Endothelial cell (in vitro differentiated cells): Measurements from ENCODE around the gene LHFPL3. TPM values are rescaled to one million over a fixed set of nuclear protein-coding genes. Genes with fewer than 3 reads are reported as not detected.

Experiments
- DNase-seq: peaks from one replicate; pipeline ENCODE4 v3.0.0; 2021; ENCODE audit warnings: low spot score
- H3K27ac Mint-ChIP-seq: one replicate; pipeline ENCODE4 v1.8.0; 2021; ENCODE audit warnings: mixed read lengths, inconsistent platforms; ENCODE audit not compliant: unreplicated experiment
- H3K27me3 Mint-ChIP-seq: one replicate; pipeline ENCODE4 v1.8.0; 2021; ENCODE audit warnings: mild to moderate bottlenecking, moderate library complexity, mixed read lengths, inconsistent platforms; ENCODE audit not compliant: unreplicated experiment
- H3K36me3 Mint-ChIP-seq: one replicate; pipeline ENCODE4 v1.8.0; 2021; ENCODE audit warnings: mild to moderate bottlenecking, low read depth, mixed read lengths, inconsistent platforms; ENCODE audit not compliant: unreplicated experiment
- H3K4me1 Mint-ChIP-seq: one replicate; pipeline ENCODE4 v1.8.0; 2021; ENCODE audit warnings: mild to moderate bottlenecking, mixed read lengths, inconsistent platforms; ENCODE audit not compliant: unreplicated experiment
- H3K4me3 Mint-ChIP-seq: one replicate; pipeline ENCODE4 v1.8.0; 2021; ENCODE audit warnings: mild to moderate bottlenecking, mixed read lengths, inconsistent platforms; ENCODE audit not compliant: unreplicated experiment
- H3K9me3 Mint-ChIP-seq: one replicate; pipeline ENCODE4 v1.8.0; 2021; ENCODE audit warnings: mixed read lengths, inconsistent platforms; ENCODE audit not compliant: unreplicated experiment
- CTCF ChIP-seq: fragments of 200-600 bp; sonication (generic); IDR thresholded peaks from one replicate; pipeline ENCODE4 v1.5.0; 2021; ENCODE audit warnings: antibody characterized with exemption; ENCODE audit not compliant: unreplicated experiment
- total RNA-seq: library from RNA; stranded (reverse); fragmentation: NEBNext Ultra II Directional; extraction: Animal tissue kit (Norgen Biotek cat#: 25700); gene quantifications from one replicate; pipeline ENCODE4 v1.2.1, GENCODE V29; 2021; ENCODE audit not compliant: unreplicated experiment

The LHFPL3 gene
- total RNA-seq, 1 donor from 2014 or later = not detected

- no peak for DNase-seq
- Mint-ChIP-seq H3K4me3 (no peak overlapping the region), H3K4me1 (no peaks in the 10 kb centered on the region), H3K27ac (no peak overlapping the region), H3K9me3 (no peaks in the 10 kb centered on the region), H3K36me3 (no peaks in the 10 kb centered on the region), H3K27me3 (no peaks in the 10 kb centered on the region)
- TF ChIP-seq CTCF = no peak
These were observed 574.6 kb downstream of the LHFPL3 start for GRCh38 chr7:104903044-104903443.

- no peak overlapping the region for H3K27ac Mint-ChIP-seq
- DNase-seq = no peak
- no peaks in the 10 kb centered on the region for H3K9me3 Mint-ChIP-seq
- H3K36me3 Mint-ChIP-seq = no peaks in the 10 kb centered on the region
- no peaks in the 10 kb centered on the region for H3K27me3 Mint-ChIP-seq
- TF ChIP-seq CTCF = no peak
- no peaks in the 10 kb centered on the region for H3K4me1 Mint-ChIP-seq
- H3K4me3 Mint-ChIP-seq = no peak overlapping the region
These were observed 575.4 kb downstream of the LHFPL3 start for GRCh38 chr7:104903846-104904245.

GRCh38 chr7:104906032-104906431 lies 577.6 kb downstream of the LHFPL3 start:
- no peaks in the 10 kb centered on the region for H3K36me3 Mint-ChIP-seq
- H3K9me3 Mint-ChIP-seq = no peaks in the 10 kb centered on the region

GRCh38 chr7:104906556-104906955 lies 578.2 kb downstream of the LHFPL3 start:
- H3K9me3 Mint-ChIP-seq = no peaks in the 10 kb centered on the region
- no peaks in the 10 kb centered on the region for H3K36me3 Mint-ChIP-seq
- H3K4me3 Mint-ChIP-seq = no peak overlapping the region
- no peak overlapping the region for H3K27ac Mint-ChIP-seq
- no peaks in the 10 kb centered on the region for H3K27me3 Mint-ChIP-seq
- H3K4me1 Mint-ChIP-seq = no peaks in the 10 kb centered on the region
- TF ChIP-seq CTCF = no peak
- DNase-seq = no peak

More at GRCh38 chr7:104906032-104906431, 577.6 kb downstream of the LHFPL3 start:
- no peak for TF ChIP-seq CTCF
- no peak overlapping the region for H3K4me3 Mint-ChIP-seq
- no peak overlapping the region for H3K27ac Mint-ChIP-seq
- DNase-seq = no peak
- H3K4me1 Mint-ChIP-seq = no peaks in the 10 kb centered on the region
- no peaks in the 10 kb centered on the region for H3K27me3 Mint-ChIP-seq

GRCh38 chr7:104908636-104909035 lies 580.2 kb downstream of the LHFPL3 start:
- H3K4me1 Mint-ChIP-seq = no peaks in the 10 kb centered on the region
- H3K4me3 Mint-ChIP-seq = no peak overlapping the region

More at GRCh38 chr7:104908636-104909035, 580.2 kb downstream of the LHFPL3 start:
- no peak overlapping the region for H3K27ac Mint-ChIP-seq
- no peak for DNase-seq
- no peaks in the 10 kb centered on the region for H3K9me3 Mint-ChIP-seq
- H3K27me3 Mint-ChIP-seq = no peaks in the 10 kb centered on the region
- H3K36me3 Mint-ChIP-seq = no peaks in the 10 kb centered on the region
- no peak for TF ChIP-seq CTCF
